T-helper 2 cell treated with Interferon-gamma antibody and Interleukin-4, amounts not matched to agents 100 ng/mL and 5 ng/mL, for 36 hours (primary cell): Measurements from ENCODE around the gene PTPRN2. TPM values are rescaled to one million over a fixed set of nuclear protein-coding genes. Genes with fewer than 3 reads are reported as not detected.

Experiments
- intact Hi-C: fragments of 100-400 bp; cut with micrococcal nuclease; formaldehyde crosslinking; loops from one replicate; pipeline ENCODE4 v1.15.1; 2023
- total RNA-seq: library from RNA; stranded (reverse); gene quantifications from 2 replicates; pipeline ENCODE4 v1.2.3, GENCODE V29; 2022

Gene PTPRN2
- total RNA-seq, 1 donor from 2014 or later: 5.1 TPM

- intact Hi-C loops: no loop called here
Measured at GRCh38 chr7:158372400-158373342, 215.0 kb downstream of the PTPRN2 start.

GRCh38 chr7:158371856-158372255 is 215.8 kb downstream of the PTPRN2 start:
- intact Hi-C loops: no loop called here

GRCh38 chr7:158369866-158370265 is 217.8 kb downstream of the PTPRN2 start:
- intact Hi-C loops: no loop called here

- intact Hi-C loops: no loop called here
Measured at GRCh38 chr7:158369290-158369689, 218.3 kb downstream of the PTPRN2 start.

GRCh38 chr7:158368449-158368848 is 219.2 kb downstream of the PTPRN2 start:
- intact Hi-C loops: no loop called here

GRCh38 chr7:158367634-158367982 is 220.0 kb downstream of the PTPRN2 start:
- intact Hi-C loops: no loop called here

- intact Hi-C loops: no loop called here
Measured at GRCh38 chr7:158366916-158367633, 220.5 kb downstream of the PTPRN2 start.

- intact Hi-C loops: no loop called here
Measured at GRCh38 chr7:158366346-158366745, 221.3 kb downstream of the PTPRN2 start.

- intact Hi-C loops: no loop called here
Measured at GRCh38 chr7:158365267-158365666, 222.4 kb downstream of the PTPRN2 start.

GRCh38 chr7:158364451-158364850 is 223.2 kb downstream of the PTPRN2 start:
- intact Hi-C loops: no loop called here

GRCh38 chr7:158362912-158363905 is 224.4 kb downstream of the PTPRN2 start:
- intact Hi-C loops: no loop called here

- intact Hi-C loops: no loop called here
Measured at GRCh38 chr7:158362001-158362400, 225.6 kb downstream of the PTPRN2 start.

- intact Hi-C loops: no loop called here
Measured at GRCh38 chr7:158361326-158361946, 226.2 kb downstream of the PTPRN2 start.

- intact Hi-C loops: no loop called here
Measured at GRCh38 chr7:158358926-158359645, 228.5 kb downstream of the PTPRN2 start.

GRCh38 chr7:158357898-158358821 is 229.5 kb downstream of the PTPRN2 start:
- intact Hi-C loops: no loop called here

GRCh38 chr7:158357106-158357897 is 230.3 kb downstream of the PTPRN2 start:
- intact Hi-C loops: no loop called here

GRCh38 chr7:158356454-158356853 is 231.2 kb downstream of the PTPRN2 start:
- intact Hi-C loops: no loop called here

- intact Hi-C loops: no loop called here
Measured at GRCh38 chr7:158355456-158356065, 232.1 kb downstream of the PTPRN2 start.
